Thyroid gland (tissue), 4 donors: ENCODE data around the gene TMEM217.

ENCODE experiments used
- POLR2A ChIP-seq, 2 donors: fragments of 450-650 bp; IDR thresholded peaks; one replicate each; pipeline ENCODE4 v1.6.1; 2017; ENCODE audit warnings: antibody characterized with exemption in 2 of 2, mild to moderate bottlenecking in 2 of 2, moderate library complexity in 1 of 2
- TF ChIP-seq, protein P1 (sequence below), 6 experiments: fragments of 200-600 bp in 3 of 6; fragments of 450-650 bp in 3 of 6; sonication (generic) in 3 of 6; IDR thresholded peaks; one replicate each; pipeline ENCODE4 v1.5.1; 2016 to 2019; ENCODE audit warnings: antibody characterized with exemption in 6 of 6, mild to moderate bottlenecking in 2 of 6, inconsistent platforms in 1 of 6, moderate library complexity in 1 of 6

DNA sequence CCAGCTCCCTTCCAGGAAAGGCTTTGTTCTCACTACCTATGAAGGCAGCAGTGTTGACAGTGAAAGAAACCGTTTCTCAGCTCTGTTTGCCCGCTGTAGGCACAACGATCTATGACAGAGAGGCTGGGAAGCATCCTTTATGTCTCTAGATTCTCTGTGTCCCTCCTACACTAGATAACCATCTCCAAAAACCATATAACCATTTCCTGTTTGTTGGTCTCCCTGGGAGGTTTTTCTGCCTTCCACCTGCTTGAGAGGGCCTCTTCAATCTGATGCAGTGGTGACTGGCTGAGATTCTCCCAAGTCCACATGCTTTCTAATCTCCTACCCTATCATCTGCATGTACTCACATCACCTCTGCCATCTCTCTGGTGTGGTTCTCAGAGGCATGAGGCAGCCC is 32.0 kb upstream of the TMEM217 start:
- TF ChIP-seq POLR2A (IDR thresholded peaks at IDR 0.05), result no peak
- TF ChIP-seq, protein P1, sequence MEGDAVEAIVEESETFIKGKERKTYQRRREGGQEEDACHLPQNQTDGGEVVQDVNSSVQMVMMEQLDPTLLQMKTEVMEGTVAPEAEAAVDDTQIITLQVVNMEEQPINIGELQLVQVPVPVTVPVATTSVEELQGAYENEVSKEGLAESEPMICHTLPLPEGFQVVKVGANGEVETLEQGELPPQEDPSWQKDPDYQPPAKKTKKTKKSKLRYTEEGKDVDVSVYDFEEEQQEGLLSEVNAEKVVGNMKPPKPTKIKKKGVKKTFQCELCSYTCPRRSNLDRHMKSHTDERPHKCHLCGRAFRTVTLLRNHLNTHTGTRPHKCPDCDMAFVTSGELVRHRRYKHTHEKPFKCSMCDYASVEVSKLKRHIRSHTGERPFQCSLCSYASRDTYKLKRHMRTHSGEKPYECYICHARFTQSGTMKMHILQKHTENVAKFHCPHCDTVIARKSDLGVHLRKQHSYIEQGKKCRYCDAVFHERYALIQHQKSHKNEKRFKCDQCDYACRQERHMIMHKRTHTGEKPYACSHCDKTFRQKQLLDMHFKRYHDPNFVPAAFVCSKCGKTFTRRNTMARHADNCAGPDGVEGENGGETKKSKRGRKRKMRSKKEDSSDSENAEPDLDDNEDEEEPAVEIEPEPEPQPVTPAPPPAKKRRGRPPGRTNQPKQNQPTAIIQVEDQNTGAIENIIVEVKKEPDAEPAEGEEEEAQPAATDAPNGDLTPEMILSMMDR (IDR thresholded peaks at IDR 0.05), result no peak
